ENCODE data around the gene LPCAT4.
"Not testable (repeated sequence)": the region's sequence is repeated elsewhere in the genome, so short reads cannot be mapped to it uniquely, and the experiment has no call there.

- not testable (repeated sequence) for TF ChIP-seq MAX, CTCF (IDR thresholded peaks at IDR 0.05; ENCODE audit: low read depth, low read length)
Measured at GRCh38 chr15:34403160-34403598, 36.2 kb upstream of the LPCAT4 start.
